Lung (tissue), 12 donors: Measurements from ENCODE around the gene SLC16A3. TPM values are rescaled to one million over a fixed set of nuclear protein-coding genes. Genes with fewer than 3 reads are reported as not detected.

Experiments
- ATAC-seq: fragments of 200-7000 bp; cut with Tn5 transposase; one replicate; pipeline ENCODE4 v1.9.1; 2020; ENCODE audit warnings: moderate number of reproducible peaks; ENCODE audit not compliant: insufficient read depth, low FRiP score
- DNase-seq, 3 donors: peaks; one replicate each; pipeline ENCODE4 v3.0.0-alpha.2; 2013 to 2017
- H3K27ac ChIP-seq, 2 donors: one replicate each; pipeline ENCODE4 v1.5.1; 2013; ENCODE audit warnings: mild to moderate bottlenecking in 2 of 2, moderate library complexity in 2 of 2, control low read depth in 1 of 2, inconsistent platforms in 1 of 2, low read depth in 1 of 2, low read length in 1 of 2
- H3K27me3 ChIP-seq, 3 donors: one replicate each; pipeline ENCODE4 v1.5.1; 2013; ENCODE audit warnings: low read length in 2 of 3; ENCODE audit not compliant: control insufficient read depth in 3 of 3, insufficient read depth in 3 of 3
- H3K36me3 ChIP-seq, 4 donors: one replicate each; pipeline ENCODE4 v1.5.1; 2013; ENCODE audit warnings: low read length in 4 of 4, mild to moderate bottlenecking in 1 of 4, moderate library complexity in 1 of 4; ENCODE audit not compliant: control insufficient read depth in 4 of 4, insufficient read depth in 4 of 4
- H3K4me1 ChIP-seq, 5 donors: one replicate each; pipeline ENCODE4 v1.5.1; 2013; ENCODE audit warnings: low read length in 5 of 5, mild to moderate bottlenecking in 2 of 5, moderate library complexity in 1 of 5; ENCODE audit not compliant: control insufficient read depth in 5 of 5, insufficient read depth in 5 of 5
- H3K4me3 ChIP-seq: one replicate; pipeline ENCODE4 v1.5.1; 2013; ENCODE audit warnings: mild to moderate bottlenecking, control low read depth, moderate library complexity
- H3K9ac ChIP-seq, 2 donors: one replicate each; pipeline ENCODE4 v1.5.1; 2013; ENCODE audit warnings: low read length in 2 of 2, control low read depth in 1 of 2; ENCODE audit not compliant: insufficient read depth in 1 of 2
- H3K9me3 ChIP-seq, 4 donors: one replicate each; pipeline ENCODE4 v1.5.1; 2013; ENCODE audit warnings: low read length in 3 of 4, mild to moderate bottlenecking in 1 of 4, moderate library complexity in 1 of 4; ENCODE audit not compliant: control insufficient read depth in 4 of 4, insufficient read depth in 3 of 4
- WGBS, 2 donors: extraction: QIAGEN DNeasy Blood & Tissue Kit; methylation state at CpG; one replicate each; pipeline ENCODE4 v1.1.7; 2013; 5-methylcytosine and 5-hydroxymethylcytosine counted together
- polyA plus RNA-seq, 2 donors: library from polyadenylated mRNA; stranded (reverse); fragments of 200-250 nt; gene quantifications; one replicate each; pipeline ENCODE4 v1.2.1, GENCODE V29; 2013
- total RNA-seq, 2 donors: library from RNA; depleted of rRNA in 1 of 2; stranded (reverse); fragments of >200 nt in 1 of 2; gene quantifications; one replicate each; pipeline ENCODE4 v1.2.1, GENCODE V29; 2014 to 2021
- TF ChIP-seq, protein P1 (sequence below): IDR thresholded peaks from 2 replicates; pipeline ENCODE4 v1.5.1; 2012; ENCODE audit warnings: mild to moderate bottlenecking; ENCODE audit errors: control extremely low read depth, extremely low read depth
- donor health status: control.
- donor health status: control.
- donor health status: Bipolar disorder and iron deficiency.
- donor health status: healthy.
- donor health status: DM: yes; HTN: yes; CAD: no.

Gene SLC16A3
- total and polyA plus RNA-seq, 4 donors: 31.0 to 309 (median 93.4) TPM

DNA sequence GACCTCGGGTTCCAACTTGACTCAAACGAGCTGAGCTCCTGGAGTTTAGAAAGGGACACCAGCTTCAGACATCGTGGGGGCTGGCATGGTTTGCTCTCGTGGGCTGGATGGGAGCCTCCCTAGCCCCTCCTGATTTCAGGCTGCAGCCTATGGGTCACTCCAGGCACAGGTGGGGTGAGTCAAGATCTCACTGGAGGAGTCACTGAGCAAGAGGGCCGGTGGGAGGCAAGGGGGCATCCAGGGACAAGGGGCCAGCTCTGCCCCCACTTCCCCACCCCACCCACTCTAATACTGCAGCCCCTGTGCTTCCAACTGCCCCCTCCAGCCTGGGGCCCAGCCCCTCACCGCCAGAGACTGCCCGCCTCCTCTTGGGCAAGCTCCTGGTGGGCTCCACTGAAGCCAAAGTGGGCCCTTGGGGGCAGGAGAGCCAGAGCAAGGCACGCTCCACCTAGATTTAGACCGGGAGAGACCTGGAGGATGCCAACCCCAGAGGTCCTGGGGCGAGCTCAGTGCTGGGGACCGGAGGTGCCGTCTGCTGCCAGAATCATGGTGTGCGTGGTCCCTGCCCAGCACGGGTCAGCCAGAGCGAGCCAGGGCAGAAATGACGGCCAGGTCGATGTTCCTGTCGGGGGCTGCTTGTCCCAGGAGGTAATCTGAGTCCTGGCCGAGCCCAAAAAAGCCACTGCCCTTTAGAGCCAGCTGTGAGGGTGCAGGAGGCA is 6.4 kb downstream of the SLC16A3 start:
- DNase-seq (no peak), ATAC-seq (no peak)
- no peak overlapping the region for H3K27ac ChIP-seq

DNA sequence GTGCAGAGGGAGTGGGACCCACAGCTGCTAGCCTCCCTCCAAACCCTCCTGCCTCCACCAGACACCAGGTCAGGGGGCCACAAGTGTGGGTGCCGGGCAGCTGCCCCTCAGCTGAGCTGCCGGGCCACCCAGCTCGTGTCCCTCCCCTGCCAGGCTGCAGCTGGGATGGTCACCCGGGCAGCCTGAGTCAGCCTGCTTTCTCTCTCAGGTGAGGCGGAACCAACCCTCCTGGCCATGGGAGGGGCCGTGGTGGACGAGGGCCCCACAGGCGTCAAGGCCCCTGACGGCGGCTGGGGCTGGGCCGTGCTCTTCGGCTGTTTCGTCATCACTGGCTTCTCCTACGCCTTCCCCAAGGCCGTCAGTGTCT is 6.9 kb downstream of the SLC16A3 start:
- Histone ChIP-seq H3K36me3 (peaks cover 0 to 26% (median 2%) of the 10 kb centered on the region in 4 donors), H3K4me3 (no peak overlapping the region), H3K27ac (no peak overlapping the region), H3K9ac (no peak overlapping the region), H3K4me1 (peaks cover 10 to 62% (median 46%) of the 10 kb centered on the region in 5 donors), H3K9me3 (no peaks in the 10 kb centered on the region), H3K27me3 (no peaks in the 10 kb centered on the region)
- no peak for DNase-seq
- no peak for ATAC-seq
- 38 to 56% methylated on average over 15 of the region's 15 CpGs for WGBS, 2 donors
- TF ChIP-seq, protein P1, sequence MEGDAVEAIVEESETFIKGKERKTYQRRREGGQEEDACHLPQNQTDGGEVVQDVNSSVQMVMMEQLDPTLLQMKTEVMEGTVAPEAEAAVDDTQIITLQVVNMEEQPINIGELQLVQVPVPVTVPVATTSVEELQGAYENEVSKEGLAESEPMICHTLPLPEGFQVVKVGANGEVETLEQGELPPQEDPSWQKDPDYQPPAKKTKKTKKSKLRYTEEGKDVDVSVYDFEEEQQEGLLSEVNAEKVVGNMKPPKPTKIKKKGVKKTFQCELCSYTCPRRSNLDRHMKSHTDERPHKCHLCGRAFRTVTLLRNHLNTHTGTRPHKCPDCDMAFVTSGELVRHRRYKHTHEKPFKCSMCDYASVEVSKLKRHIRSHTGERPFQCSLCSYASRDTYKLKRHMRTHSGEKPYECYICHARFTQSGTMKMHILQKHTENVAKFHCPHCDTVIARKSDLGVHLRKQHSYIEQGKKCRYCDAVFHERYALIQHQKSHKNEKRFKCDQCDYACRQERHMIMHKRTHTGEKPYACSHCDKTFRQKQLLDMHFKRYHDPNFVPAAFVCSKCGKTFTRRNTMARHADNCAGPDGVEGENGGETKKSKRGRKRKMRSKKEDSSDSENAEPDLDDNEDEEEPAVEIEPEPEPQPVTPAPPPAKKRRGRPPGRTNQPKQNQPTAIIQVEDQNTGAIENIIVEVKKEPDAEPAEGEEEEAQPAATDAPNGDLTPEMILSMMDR: no peak

More for the DNA sequence above, 6.4 kb downstream of the SLC16A3 start:
- H3K9ac ChIP-seq: no peak overlapping the region
- no peaks in the 10 kb centered on the region for H3K27me3 ChIP-seq
- no peaks in the 10 kb centered on the region for H3K9me3 ChIP-seq
- no peak overlapping the region for H3K4me3 ChIP-seq
- TF ChIP-seq, protein P1: no peak
- peaks cover 10 to 66% (median 50%) of the 10 kb centered on the region in 5 donors for H3K4me1 ChIP-seq
- peaks cover 0 to 24% (median 1%) of the 10 kb centered on the region in 4 donors for H3K36me3 ChIP-seq
- WGBS, 2 donors: 84 to 86% methylated on average over 19 of the region's 19 CpGs

DNA sequence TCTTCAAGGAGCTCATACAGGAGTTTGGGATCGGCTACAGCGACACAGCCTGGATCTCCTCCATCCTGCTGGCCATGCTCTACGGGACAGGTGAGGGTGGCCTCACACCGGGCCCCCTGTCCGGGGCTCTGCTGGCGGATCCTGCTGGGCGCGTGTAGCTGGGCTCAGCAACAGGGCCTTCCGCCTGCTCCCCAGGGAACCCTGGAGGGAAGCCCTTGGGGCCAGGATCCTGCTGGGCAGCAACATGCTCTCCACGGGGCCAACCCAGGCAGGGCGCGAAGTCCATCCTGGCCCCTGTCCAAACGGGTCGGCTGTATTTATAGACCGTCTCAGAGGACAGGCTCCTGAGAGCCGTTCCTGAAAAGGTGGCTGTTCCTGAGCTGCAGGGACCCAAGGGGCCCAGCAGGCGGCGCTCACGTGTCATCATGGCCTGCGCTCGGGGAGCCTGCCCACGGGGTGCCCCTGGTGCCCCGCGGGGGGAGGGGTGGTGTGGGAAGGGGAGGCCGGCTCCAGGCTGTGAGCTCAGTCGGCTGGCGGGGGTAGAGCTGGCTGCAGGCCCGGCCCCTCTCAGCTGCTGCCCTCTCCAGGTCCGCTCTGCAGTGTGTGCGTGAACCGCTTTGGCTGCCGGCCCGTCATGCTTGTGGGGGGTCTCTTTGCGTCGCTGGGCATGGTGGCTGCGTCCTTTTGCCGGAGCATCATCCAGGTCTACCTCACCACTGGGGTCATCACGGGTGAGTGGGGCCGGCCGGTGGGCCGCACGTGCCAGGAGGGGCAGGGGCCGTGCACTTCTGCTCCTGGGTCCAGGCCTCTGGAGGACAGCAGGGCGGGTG is 7.5 kb downstream of the SLC16A3 start:
- 40 to 42% methylated on average over 43 to 44 of the region's 44 CpGs for WGBS, 2 donors
- TF ChIP-seq, protein P1: peak; percentile 69
- Histone ChIP-seq H3K4me1 (peaks cover 12 to 63% (median 48%) of the 10 kb centered on the region in 5 donors), H3K9ac (peak overlapping the region in 1 of 2 donors; percentile 19), H3K4me3 (no peak overlapping the region), H3K27me3 (no peaks in the 10 kb centered on the region), H3K36me3 (peaks cover 0 to 26% (median 2%) of the 10 kb centered on the region in 4 donors), H3K27ac (no peak overlapping the region), H3K9me3 (no peaks in the 10 kb centered on the region)
- DNase-seq (peak; percentile 82 to 91 (median 87)), ATAC-seq (no peak)
